A673 (cell line): Measurements from ENCODE around the gene NGLY1. TPM values are rescaled to one million over a fixed set of nuclear protein-coding genes. Genes with fewer than 3 reads are reported as not detected.
A peak's percentile ranks its signal among the peaks of the same experiment; 100 is the strongest.

Experiments
- BruUV-seq: library from RNA; stranded (reverse); fragments of 400-500 nt; replicated peaks from 2 replicates; lab custom pipeline; 2021; lab: Mats Ljungman, UMichigan
- CTCF ChIA-PET: fragments of 300-600 bp; sonication (Branson Sonifier 250); formaldehyde crosslinking; loops from one replicate; lab custom pipeline; 2022; ENCODE audit warnings: antibody characterized with exemption; lab: Charles Lee
- POLR2A ChIA-PET: fragments of 300-600 bp; sonication (Branson Sonifier 250); formaldehyde crosslinking; loops from one replicate; lab custom pipeline; 2022; ENCODE audit warnings: antibody characterized with exemption; ENCODE audit not compliant: low non-redundant PET; lab: Charles Lee
- DNase-seq: peaks from one replicate; pipeline ENCODE4 v3.0.0-alpha.2; 2015; ENCODE audit warnings: low spot score
- H3K27ac ChIP-seq: fragments of 200-600 bp; sonication (generic); 2 replicates; pipeline ENCODE4 v1.5.1; 2016; ENCODE audit warnings: mixed run types, low read depth, mild to moderate bottlenecking, mixed read lengths, antibody characterized with exemption, low read length; ENCODE audit not compliant: poor library complexity, severe bottlenecking
- H3K27me3 ChIP-seq: fragments of 200-600 bp; sonication (generic); replicated peaks from 2 replicates; pipeline ENCODE4 v1.6.1; 2017; ENCODE audit warnings: mixed run types, low read depth, mild to moderate bottlenecking, mixed read lengths, antibody characterized with exemption, low read length; ENCODE audit not compliant: insufficient read depth, poor library complexity
- H3K36me3 ChIP-seq: fragments of 200-600 bp; sonication (generic); 2 replicates; pipeline ENCODE4 v1.6.1; 2016; ENCODE audit warnings: mixed run types, mild to moderate bottlenecking, mixed read lengths, antibody characterized with exemption, low read length; ENCODE audit not compliant: insufficient read depth, poor library complexity, severe bottlenecking
- H3K4me1 ChIP-seq: fragments of 200-600 bp; sonication (generic); 2 replicates; pipeline ENCODE4 v1.6.1; 2017; ENCODE audit warnings: mixed run types, mild to moderate bottlenecking, mixed read lengths, antibody characterized with exemption, low read length; ENCODE audit not compliant: insufficient read depth, poor library complexity, severe bottlenecking
- H3K4me3 ChIP-seq: fragments of 200-600 bp; sonication (generic); 2 replicates; pipeline ENCODE4 v1.5.1; 2016; ENCODE audit warnings: low read depth, mixed run types, mild to moderate bottlenecking, mixed read lengths, low read length; ENCODE audit not compliant: poor library complexity, severe bottlenecking
- H3K9me3 ChIP-seq: fragments of 200-600 bp; sonication (generic); 2 replicates; pipeline ENCODE4 v1.6.1; 2016; ENCODE audit warnings: mixed run types, low read depth, mild to moderate bottlenecking, mixed read lengths, antibody characterized with exemption, low read length; ENCODE audit not compliant: poor library complexity, severe bottlenecking
- CTCF ChIP-seq: fragments of 300-800, 200-600 bp; sonication (generic); conservative IDR thresholded peaks from 2 replicates; pipeline ENCODE4 v1.5.1; 2017; ENCODE audit warnings: low read depth, mild to moderate bottlenecking, antibody characterized with exemption, low read length, moderate library complexity, mixed read lengths
- EZH2 ChIP-seq: fragments of 200-600 bp; sonication (generic); IDR thresholded peaks from 2 replicates; pipeline ENCODE4 v1.6.1; 2017; ENCODE audit warnings: borderline replicate concordance, low read depth, mild to moderate bottlenecking, mixed read lengths, antibody characterized with exemption, low read length; ENCODE audit not compliant: poor library complexity, severe bottlenecking
- intact Hi-C: fragments of 100-400 bp; cut with micrococcal nuclease; formaldehyde crosslinking; loops from one replicate; pipeline ENCODE4 v1.10.0; 2022; ENCODE audit not compliant: unreplicated experiment
- total RNA-seq: library from RNA; stranded (reverse); gene quantifications from 2 replicates; pipeline ENCODE4 v1.2.3, GENCODE V29; 2021

The NGLY1 gene
- total RNA-seq, 1 experiment from 2014 or later, result 30.4 TPM

DNA sequence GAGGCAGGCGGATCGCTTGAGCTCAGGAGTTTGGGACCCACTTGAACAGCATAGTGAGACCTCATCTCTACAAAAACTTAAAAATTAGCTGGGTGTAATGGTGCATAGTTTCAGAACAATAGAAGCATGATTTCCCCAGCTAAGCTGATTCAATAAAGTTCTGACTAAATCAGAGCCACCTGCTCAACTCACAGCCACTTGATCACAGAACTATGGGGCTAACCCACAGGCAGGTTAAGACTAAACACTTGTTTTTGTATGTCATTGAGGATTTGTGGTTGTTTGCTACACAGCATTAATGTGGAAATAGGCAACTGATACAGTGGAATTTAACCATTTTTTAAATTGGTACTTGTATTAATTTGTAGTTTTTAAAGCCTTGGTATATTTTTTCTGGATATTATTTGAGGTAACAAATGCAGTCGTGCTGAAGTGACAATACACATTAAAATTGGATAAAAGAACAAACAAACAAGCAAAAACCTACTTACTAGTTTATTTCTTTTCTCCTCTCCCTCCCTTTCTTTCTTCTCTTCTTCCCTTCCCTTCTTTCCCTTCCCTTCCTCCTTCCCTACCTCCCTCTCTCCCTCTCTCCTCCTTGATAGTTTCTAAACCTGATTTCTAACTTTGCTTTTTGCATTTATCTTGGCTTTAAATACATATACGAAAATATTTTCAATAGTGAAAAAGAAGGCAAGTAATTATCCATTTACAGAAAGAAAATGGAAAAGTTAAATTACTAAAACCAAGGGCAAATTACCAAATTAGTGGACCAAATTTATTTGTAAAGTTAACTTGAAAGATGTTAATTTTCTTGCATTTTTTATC lies 38.7 kb upstream of the NGLY1 start:
- Histone ChIP-seq H3K4me3 (no peak overlapping the region), H3K4me1 (peaks cover 16% of the 10 kb centered on the region), H3K36me3 (no peaks in the 10 kb centered on the region), H3K27me3 (peaks cover 40% of the 10 kb centered on the region), H3K27ac (no peak overlapping the region), H3K9me3 (no peaks in the 10 kb centered on the region)
- TF ChIP-seq EZH2 (no peak), CTCF (no peak)
- intact Hi-C loops, result no loop called here
- CTCF ChIA-PET, result no interaction called here
- POLR2A ChIA-PET, result no interaction called here
- BruUV-seq, result no TSS peak
- no peak for DNase-seq

DNA sequence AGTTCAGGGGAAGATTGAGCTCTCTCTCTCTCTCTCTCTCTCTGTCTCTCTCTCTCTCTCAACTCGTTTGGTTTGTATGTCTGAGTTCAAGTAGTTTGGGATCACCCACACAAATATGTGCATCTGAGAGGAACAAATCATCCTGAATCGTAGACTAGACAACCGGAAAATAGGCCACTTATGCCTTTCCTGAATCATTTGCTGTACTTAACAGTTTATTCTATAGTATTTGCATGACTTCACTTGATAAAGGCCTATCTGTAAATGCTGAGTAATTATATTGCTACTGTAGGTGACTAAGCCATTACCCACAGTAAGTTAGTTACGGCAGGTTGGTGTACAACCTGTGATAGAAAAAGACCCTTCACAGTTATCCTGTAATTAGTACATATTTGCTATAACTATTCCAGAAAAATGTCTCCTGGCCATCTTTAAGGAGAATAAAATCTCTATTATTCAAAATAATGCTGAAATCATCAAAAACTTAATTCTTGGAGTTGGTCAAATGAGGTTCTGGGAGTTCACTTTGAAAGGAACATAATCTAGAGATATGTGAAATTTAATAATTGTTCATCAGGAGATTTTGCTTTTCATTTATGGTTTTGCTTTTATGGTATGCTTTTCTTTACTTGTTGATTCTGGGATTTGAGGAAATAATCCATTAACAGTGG lies 37.7 kb upstream of the NGLY1 start:
- ChIA-PET CTCF (no interaction called here), POLR2A (no interaction called here)
- Histone ChIP-seq H3K36me3 (no peaks in the 10 kb centered on the region), H3K4me1 (peaks cover 16% of the 10 kb centered on the region), H3K27ac (no peak overlapping the region), H3K9me3 (no peaks in the 10 kb centered on the region), H3K27me3 (peaks cover 50% of the 10 kb centered on the region), H3K4me3 (no peak overlapping the region)
- intact Hi-C loops, result no loop called here
- DNase-seq, result peak; percentile 88
- no TSS peak for BruUV-seq
- TF ChIP-seq EZH2 (no peak), CTCF (no peak)

DNA sequence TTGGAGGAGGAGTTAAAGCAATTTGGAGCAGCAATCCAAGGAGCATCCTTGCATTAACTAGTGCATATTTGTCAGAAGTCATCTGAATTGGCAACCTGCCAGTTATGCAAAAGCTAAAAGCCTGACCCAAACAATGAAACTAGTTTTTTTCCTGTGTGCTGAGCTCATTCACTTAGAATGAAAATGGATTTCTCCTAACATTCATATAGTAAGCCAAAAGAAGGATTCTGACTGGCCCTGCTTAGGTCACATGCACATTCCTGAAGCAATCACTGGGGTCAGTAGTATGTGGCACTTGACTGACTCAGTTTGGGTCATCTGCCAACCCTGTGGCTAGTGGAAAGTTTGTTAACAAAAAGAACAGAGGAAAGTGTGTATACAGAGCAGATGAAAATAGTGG lies 37.1 kb upstream of the NGLY1 start:
- DNase-seq, result peak; percentile 74
- peaks cover 55% of the 10 kb centered on the region for H3K27me3 ChIP-seq
- peaks cover 16% of the 10 kb centered on the region for H3K4me1 ChIP-seq
- no peaks in the 10 kb centered on the region for H3K36me3 ChIP-seq
- H3K9me3 ChIP-seq, result no peaks in the 10 kb centered on the region
- no peak for TF ChIP-seq CTCF
- no peak for TF ChIP-seq EZH2
- H3K27ac ChIP-seq, result no peak overlapping the region
- CTCF ChIA-PET, result no interaction called here
- intact Hi-C loops, result no loop called here
- BruUV-seq, result no TSS peak
- H3K4me3 ChIP-seq, result no peak overlapping the region
- POLR2A ChIA-PET, result no interaction called here
